CD4-positive, alpha-beta T cell (primary cell): Measurements from ENCODE around the gene GNG3. TPM values are rescaled to one million over a fixed set of nuclear protein-coding genes. Genes with fewer than 3 reads are reported as not detected.

Experiments
- ATAC-seq: fragments of 200-7000 bp; cut with Tn5 transposase; one replicate; pipeline ENCODE4 v1.10.0; 2022; ENCODE audit warnings: mild to moderate bottlenecking; ENCODE audit not compliant: poor library complexity
- CTCF ChIA-PET: fragments of 350-600 bp; sonication (Branson Sonifier 250); formaldehyde crosslinking; loops from one replicate; lab custom pipeline; 2021; ENCODE audit warnings: antibody characterized with exemption, inconsistent platforms; lab: Charles Lee
- POLR2A ChIA-PET: fragments of 350-600 bp; sonication (Branson Sonifier 250); formaldehyde crosslinking; loops from one replicate; lab custom pipeline; 2021; ENCODE audit warnings: antibody characterized with exemption, inconsistent platforms; lab: Charles Lee
- DNase-seq, 14 experiments: peaks; one replicate each; pipeline ENCODE4 v3.0.0-alpha.2; 2013 to 2020; ENCODE audit warnings: mixed read lengths in 2 of 14
- H3K27ac ChIP-seq, 2 donors: one replicate each; pipeline versions ENCODE4 v1.5.1 to v1.7.0; 2013; ENCODE audit warnings: low read length in 2 of 2, low read depth in 1 of 2, mild to moderate bottlenecking in 1 of 2
- H3K27me3 ChIP-seq, 2 experiments: 1 replicate in 1 of 2; 2 replicates in 1 of 2; pipeline versions ENCODE4 v1.6.1 to v1.7.0; 2013; ENCODE audit warnings: low read length in 2 of 2, control low read depth in 1 of 2, mild to moderate bottlenecking in 1 of 2, moderate library complexity in 1 of 2; ENCODE audit not compliant: insufficient read depth in 2 of 2, control insufficient read depth in 1 of 2
- H3K36me3 ChIP-seq: one replicate; pipeline ENCODE4 v1.6.1; 2013; ENCODE audit warnings: low read length, control low read depth; ENCODE audit not compliant: insufficient read depth
- H3K4me1 ChIP-seq: one replicate; pipeline ENCODE4 v1.6.1; 2013; ENCODE audit warnings: low read length, control low read depth; ENCODE audit not compliant: insufficient read depth
- H3K4me3 ChIP-seq: one replicate; pipeline ENCODE4 v1.5.1; 2013; ENCODE audit warnings: mild to moderate bottlenecking, low read length, moderate library complexity
- H3K9me3 ChIP-seq, 2 experiments: 1 replicate in 1 of 2; 2 replicates in 1 of 2; pipeline versions ENCODE4 v1.6.1 to v1.7.0; 2013; ENCODE audit warnings: low read length in 2 of 2, mild to moderate bottlenecking in 2 of 2, control low read depth in 1 of 2, moderate library complexity in 1 of 2; ENCODE audit not compliant: control insufficient read depth in 1 of 2, insufficient read depth in 1 of 2
- H3K27ac Mint-ChIP-seq: one replicate; pipeline ENCODE4 v1.8.0; 2020; ENCODE audit warnings: mixed read lengths
- H3K27me3 Mint-ChIP-seq: one replicate; pipeline ENCODE4 v1.8.0; 2021; ENCODE audit warnings: mixed read lengths
- H3K36me3 Mint-ChIP-seq: one replicate; pipeline ENCODE4 v1.8.0; 2021; ENCODE audit warnings: low read depth, mixed read lengths
- H3K4me1 Mint-ChIP-seq: one replicate; pipeline ENCODE4 v1.8.0; 2021; ENCODE audit warnings: low read depth, mixed read lengths
- H3K4me3 Mint-ChIP-seq: one replicate; pipeline ENCODE4 v1.8.0; 2020; ENCODE audit warnings: mild to moderate bottlenecking, mixed read lengths
- H3K9me3 Mint-ChIP-seq: one replicate; pipeline ENCODE4 v1.8.0; 2020; ENCODE audit warnings: mixed read lengths
- CTCF ChIP-seq: fragments of 200-600 bp; IDR thresholded peaks from one replicate; pipeline ENCODE4 v1.8.0; 2022; ENCODE audit warnings: antibody characterized with exemption, mild to moderate bottlenecking
- intact Hi-C, 2 experiments: fragments of 100-400 bp; cut with DNase I in 1 of 2; cut with micrococcal nuclease in 1 of 2; formaldehyde crosslinking; loops; one replicate each; pipeline versions ENCODE4 v1.15.1 to v1.9.0; 2023 to 2025; cut with DNase I, micrococcal nuclease
- total RNA-seq, 174 experiments: library from RNA in 2 of 174; stranded (reverse) in 2 of 174; gene quantifications; one replicate each; pipeline ENCODE4 v1.2.3 and lab custom pipeline; 2021 to 2026

GNG3 gene
- total RNA-seq, 2 experiments from 2014 or later = not detected

- no peak for DNase-seq
- Histone ChIP-seq H3K9me3 (no peaks in the 10 kb centered on the region), H3K4me3 (no peak overlapping the region), H3K27ac (no peak overlapping the region), H3K27me3 (no peaks in the 10 kb centered on the region), H3K4me1 (peaks cover 64% of the 10 kb centered on the region), H3K36me3 (peaks cover 19% of the 10 kb centered on the region)
- Mint-ChIP-seq H3K27me3 (no peaks in the 10 kb centered on the region), H3K4me3 (peak overlapping the region; percentile 91), H3K27ac (peak overlapping the region; percentile 87), H3K36me3 (peaks cover 39% of the 10 kb centered on the region), H3K9me3 (no peaks in the 10 kb centered on the region), H3K4me1 (peaks cover 51% of the 10 kb centered on the region)
- intact Hi-C loops = loop anchor here (2.0 to 10.0 kb wide), 5 partner anchors 17 to 875 kb away; partner anchors contain the start of genes BSCL2 (in 2 of the 2), GNG3 (in 2 of the 2), INTS5 (in 2 of the 2) and TUT1 (in 2 of the 2)
- ChIA-PET CTCF (interaction anchor here (0.6 to 1.1 kb wide), 2 partner anchors 47 to 245 kb away, joined by 3 read pairs; no protein-coding TSS in a partner anchor), POLR2A (interaction anchor here (0.7 to 6.4 kb wide), 10 partner anchors 16 to 171 kb away, joined by 3 to 94 read pairs (median 16); partner anchors contain the start of genes EEF1G, HNRNPUL2, INTS5 and MTA2)
- ATAC-seq = no peak
- TF ChIP-seq CTCF = no peak
Measured at GRCh38 chr11:62669420-62670161, 37.9 kb upstream of the GNG3 start.

- Mint-ChIP-seq H3K4me1 (peaks cover 47% of the 10 kb centered on the region), H3K36me3 (peaks cover 33% of the 10 kb centered on the region), H3K27me3 (no peaks in the 10 kb centered on the region), H3K4me3 (peak overlapping the region; percentile 91), H3K27ac (peak overlapping the region; percentile 87), H3K9me3 (no peaks in the 10 kb centered on the region)
- Histone ChIP-seq H3K27me3 (no peaks in the 10 kb centered on the region), H3K36me3 (peaks cover 27% of the 10 kb centered on the region), H3K9me3 (no peaks in the 10 kb centered on the region), H3K4me1 (peaks cover 56% of the 10 kb centered on the region), H3K27ac (peak overlapping the region; percentile 72 to 83), H3K4me3 (peak overlapping the region; percentile 98)
- ATAC-seq (peak; percentile 61), DNase-seq (peak in 2 of 14 experiments; percentile 24 to 32)
- TF ChIP-seq CTCF = no peak
- intact Hi-C loops = loop anchor here (2.0 to 5.0 kb wide), 4 partner anchors 18 to 79 kb away; partner anchors contain the start of genes BSCL2 (in 2 of the 2), GNG3 (in 2 of the 2), INTS5 (in 2 of the 2) and TUT1 (in 2 of the 2)
- POLR2A ChIA-PET = interaction anchor here (0.6 to 6.4 kb wide), 28 partner anchors 10 to 919 kb away, joined by 3 to 94 read pairs (median 6); partner anchors contain the start of genes B3GAT3, EEF1G, EML3 and GANAB
- CTCF ChIA-PET = interaction anchor here (1.0 to 3.0 kb wide), 5 partner anchors 10 to 210 kb away, joined by 3 to 8 read pairs (median 6); partner anchors contain the start of genes INTS5, SLC3A2 and TMEM179B
Measured at GRCh38 chr11:62671236-62671607, 36.3 kb upstream of the GNG3 start.

GRCh38 chr11:62671608-62672389, 35.7 kb upstream of the GNG3 start, which contains the start of the genes LBHD1 and UQCC3:
TSS of gene LBHD1 (minus strand) at chr11:62672267. CDS start at chr11:62670031, 2,236 bp downstream.
TSS of gene UQCC3 (plus strand) at chr11:62671673. CDS start at chr11:62671746, 73 bp downstream.
- H3K36me3 Mint-ChIP-seq = peaks cover 38% of the 10 kb centered on the region
- peak within 1 kb of the TSS; percentile 91 for H3K4me3 Mint-ChIP-seq
- no peaks in the 10 kb centered on the region for H3K9me3 ChIP-seq
- peaks cover 55% of the 10 kb centered on the region for H3K4me1 ChIP-seq
- no peak for TF ChIP-seq CTCF
- peak within 1 kb of the TSS; percentile 87 for H3K27ac Mint-ChIP-seq
- H3K27me3 Mint-ChIP-seq = no peaks in the 10 kb centered on the region
- intact Hi-C loops = loop anchor here (1.0 to 5.0 kb wide), 5 partner anchors 19 to 79 kb away; partner anchors contain the start of genes BSCL2 (in 2 of the 2), GNG3 (in 2 of the 2), INTS5 (in 2 of the 2) and TUT1 (in 2 of the 2)
- H3K4me1 Mint-ChIP-seq = peaks cover 53% of the 10 kb centered on the region
- H3K4me3 ChIP-seq = peak within 1 kb of the TSS; percentile 98
- H3K27me3 ChIP-seq = no peaks in the 10 kb centered on the region
- peaks cover 31% of the 10 kb centered on the region for H3K36me3 ChIP-seq
- peak within 1 kb of the TSS; percentile 72 to 83 for H3K27ac ChIP-seq
- H3K9me3 Mint-ChIP-seq = no peaks in the 10 kb centered on the region
- peak; percentile 50 to 89 (median 68) for DNase-seq
- peak; percentile 74 for ATAC-seq
- ChIA-PET POLR2A (interaction anchor here (0.6 to 6.4 kb wide), 29 partner anchors 9 to 209 kb away, joined by 3 to 94 read pairs (median 6); partner anchors contain the start of genes B3GAT3, EEF1G, EML3 and GANAB), CTCF (interaction anchor here (0.8 to 3.0 kb wide), 7 partner anchors 9 to 209 kb away, joined by 3 to 8 read pairs (median 4); partner anchors contain the start of genes B3GAT3, INTS5, SLC3A2 and TMEM179B)
